ENCODE measurements around the gene LYRM1.

- TF ChIP-seq POLR2A (IDR thresholded peaks at IDR 0.05) (no peak), CTCF (IDR thresholded peaks at IDR 0.05) (no peak)
Measured at GRCh38 chr16:20911361-20911760, 10.8 kb downstream of the LYRM1 start.
